Upper lobe of left lung (tissue), 4 donors: ENCODE data around the gene ATOH8.

Source experiments
- EP300 ChIP-seq, 4 donors: sonication (generic); formaldehyde crosslinking; IDR thresholded peaks; one replicate each; pipeline ENCODE4 v1.5.1; 2017; ENCODE audit warnings: antibody characterized with exemption in 4 of 4, control low read depth in 2 of 4
- POLR2A ChIP-seq, 4 donors: fragments of 450-650 bp; IDR thresholded peaks; one replicate each; pipeline ENCODE4 v1.5.1; 2016 to 2017; ENCODE audit warnings: antibody characterized with exemption in 4 of 4, mild to moderate bottlenecking in 2 of 4
- POLR2AphosphoS5 ChIP-seq, 2 donors: sonication (generic); formaldehyde crosslinking; IDR thresholded peaks; one replicate each; pipeline ENCODE4 v1.5.1; 2017; ENCODE audit warnings: antibody characterized with exemption in 2 of 2
- TF ChIP-seq, protein P1 (sequence below), 6 experiments: fragments of 450-650 bp in 4 of 6; fragments of 200-600 bp in 2 of 6; sonication (generic) in 2 of 6; IDR thresholded peaks; one replicate each; pipeline ENCODE4 v1.5.1; 2016 to 2019; ENCODE audit warnings: antibody characterized with exemption in 6 of 6

DNA sequence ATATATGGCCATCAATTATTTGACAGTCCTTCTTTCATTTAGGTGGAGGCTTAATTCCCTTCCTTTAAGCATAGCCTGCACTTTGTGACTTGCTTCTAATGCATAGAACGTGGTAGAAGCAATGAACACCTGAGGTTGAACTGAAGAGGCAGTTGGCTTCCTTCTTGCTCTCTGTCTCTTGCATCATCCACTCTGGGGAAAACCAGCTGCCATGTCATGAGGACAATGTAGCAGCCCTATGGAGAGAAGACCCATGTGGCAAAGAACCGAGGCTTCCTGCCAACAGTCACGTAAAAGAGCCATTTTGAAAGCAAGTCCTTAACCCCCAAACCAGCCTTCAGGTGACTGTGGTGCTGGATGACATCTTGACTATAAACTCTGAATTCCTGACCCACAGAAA lies 46.8 kb downstream of the ATOH8 start:
- TF ChIP-seq, protein P1, sequence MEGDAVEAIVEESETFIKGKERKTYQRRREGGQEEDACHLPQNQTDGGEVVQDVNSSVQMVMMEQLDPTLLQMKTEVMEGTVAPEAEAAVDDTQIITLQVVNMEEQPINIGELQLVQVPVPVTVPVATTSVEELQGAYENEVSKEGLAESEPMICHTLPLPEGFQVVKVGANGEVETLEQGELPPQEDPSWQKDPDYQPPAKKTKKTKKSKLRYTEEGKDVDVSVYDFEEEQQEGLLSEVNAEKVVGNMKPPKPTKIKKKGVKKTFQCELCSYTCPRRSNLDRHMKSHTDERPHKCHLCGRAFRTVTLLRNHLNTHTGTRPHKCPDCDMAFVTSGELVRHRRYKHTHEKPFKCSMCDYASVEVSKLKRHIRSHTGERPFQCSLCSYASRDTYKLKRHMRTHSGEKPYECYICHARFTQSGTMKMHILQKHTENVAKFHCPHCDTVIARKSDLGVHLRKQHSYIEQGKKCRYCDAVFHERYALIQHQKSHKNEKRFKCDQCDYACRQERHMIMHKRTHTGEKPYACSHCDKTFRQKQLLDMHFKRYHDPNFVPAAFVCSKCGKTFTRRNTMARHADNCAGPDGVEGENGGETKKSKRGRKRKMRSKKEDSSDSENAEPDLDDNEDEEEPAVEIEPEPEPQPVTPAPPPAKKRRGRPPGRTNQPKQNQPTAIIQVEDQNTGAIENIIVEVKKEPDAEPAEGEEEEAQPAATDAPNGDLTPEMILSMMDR (IDR thresholded peaks at IDR 0.05): no peak
- no peak for TF ChIP-seq POLR2A (IDR thresholded peaks at IDR 0.05)
- no peak for TF ChIP-seq EP300 (IDR thresholded peaks at IDR 0.05)
- no peak for TF ChIP-seq POLR2AphosphoS5 (IDR thresholded peaks at IDR 0.05)
